Left renal pelvis (tissue), 4 donors: Measurements from ENCODE around the gene BNC2. TPM values are rescaled to one million over a fixed set of nuclear protein-coding genes. Genes with fewer than 3 reads are reported as not detected.
"Not testable (repeated sequence)": the region's sequence is repeated elsewhere in the genome, so short reads cannot be mapped to it uniquely, and the experiment has no call there.

ENCODE experiments used
- DNase-seq, 4 donors: peaks; one replicate each; pipeline ENCODE4 v3.0.0-alpha.2; 2013; ENCODE audit warnings: low read depth in 4 of 4, low spot score in 3 of 4
- polyA plus RNA-seq, 4 donors: library from polyadenylated mRNA; unstranded; fragments of 120-200 nt; gene quantifications; one replicate each; pipeline ENCODE4 v1.2.1, GENCODE V29; 2013; ENCODE audit not compliant: insufficient read length in 4 of 4

Gene BNC2
- polyA plus RNA-seq, 4 donors, result 8.2 to 47.7 (median 9.3) TPM

DNA sequence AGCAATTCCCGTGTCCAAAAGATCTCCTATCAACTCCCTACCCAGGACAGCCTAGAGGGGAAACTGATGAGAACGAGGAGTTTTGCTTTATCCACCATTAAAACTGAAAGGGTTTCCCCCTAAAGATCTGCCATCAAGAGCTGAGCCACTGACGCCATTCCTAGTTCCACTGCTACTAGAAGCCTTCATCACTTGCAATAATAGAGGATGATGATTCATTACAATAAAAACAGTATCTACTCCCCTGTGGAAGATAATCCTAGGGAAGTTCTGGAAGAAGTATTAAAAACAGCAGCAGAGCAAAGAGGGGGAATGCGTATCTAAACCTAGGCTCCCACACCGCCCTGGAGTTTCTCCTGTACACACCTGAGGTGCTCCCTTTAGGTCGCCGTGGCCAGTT is 394.5 kb downstream of the BNC2 start:
- no peak for DNase-seq

- DNase-seq, result no peak
Observed at GRCh38 chr9:16475257-16475656, 395.2 kb downstream of the BNC2 start.

DNA sequence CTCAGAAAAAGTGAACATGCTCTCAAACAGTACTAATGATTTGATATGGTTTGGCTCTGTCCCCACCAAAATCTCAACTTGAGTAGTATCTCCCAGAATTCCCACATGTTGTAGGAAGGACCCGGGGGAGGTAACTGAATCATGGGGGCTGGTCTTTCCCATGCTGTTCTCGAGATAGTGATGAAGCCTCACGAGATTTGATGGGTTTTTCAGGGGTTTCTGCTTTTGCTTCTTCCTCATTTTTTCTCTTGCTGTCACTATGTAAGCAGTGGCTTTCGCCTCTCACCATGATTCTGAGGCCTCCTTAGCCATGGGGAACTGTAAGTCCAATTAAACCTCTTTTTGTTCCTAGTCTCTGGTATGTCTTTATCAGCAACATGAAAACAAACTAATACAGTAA is 401.3 kb downstream of the BNC2 start:
- DNase-seq, result no peak

DNA sequence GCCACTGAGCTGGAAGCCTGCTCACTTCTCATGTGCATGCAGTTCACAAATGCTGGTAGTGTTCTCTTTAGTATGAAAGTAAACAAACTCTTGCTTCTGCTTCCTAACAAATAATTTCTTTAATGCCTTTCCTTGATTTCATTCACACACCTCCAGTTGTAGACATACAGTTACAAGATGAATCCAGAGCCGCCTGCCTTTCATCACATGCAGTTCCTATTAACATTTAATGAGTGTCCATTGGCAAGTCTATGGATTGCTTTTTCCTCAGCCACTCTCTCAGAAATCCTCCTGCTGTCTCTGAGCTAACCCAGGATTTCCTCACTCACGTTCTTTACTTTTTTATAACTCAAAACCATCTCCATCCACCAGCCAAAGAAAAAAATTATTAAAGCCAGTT is 408.6 kb downstream of the BNC2 start:
- no peak for DNase-seq

GRCh38 chr9:16461137-16461840 is 409.2 kb downstream of the BNC2 start:
- peak in 2 of 4 donors; percentile 29 to 50 for DNase-seq

DNA sequence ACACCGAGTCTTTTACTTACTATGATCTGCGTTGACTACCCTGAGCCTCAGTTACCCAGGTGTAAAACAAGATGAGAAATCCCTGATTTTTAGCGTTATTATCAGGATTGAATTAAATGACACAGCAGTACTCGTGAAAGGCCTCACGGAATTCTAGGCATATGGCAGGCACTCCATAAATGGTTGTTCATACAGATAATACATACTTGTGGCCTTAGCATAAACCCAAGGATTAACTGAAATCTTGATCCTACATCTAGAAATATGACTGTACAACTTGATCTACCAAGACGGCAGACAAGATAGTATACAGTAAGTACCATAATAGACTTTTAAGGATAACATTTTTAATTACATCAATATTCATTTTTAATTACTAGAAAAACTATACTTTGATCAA is 409.8 kb downstream of the BNC2 start:
- DNase-seq, result no peak

DNA sequence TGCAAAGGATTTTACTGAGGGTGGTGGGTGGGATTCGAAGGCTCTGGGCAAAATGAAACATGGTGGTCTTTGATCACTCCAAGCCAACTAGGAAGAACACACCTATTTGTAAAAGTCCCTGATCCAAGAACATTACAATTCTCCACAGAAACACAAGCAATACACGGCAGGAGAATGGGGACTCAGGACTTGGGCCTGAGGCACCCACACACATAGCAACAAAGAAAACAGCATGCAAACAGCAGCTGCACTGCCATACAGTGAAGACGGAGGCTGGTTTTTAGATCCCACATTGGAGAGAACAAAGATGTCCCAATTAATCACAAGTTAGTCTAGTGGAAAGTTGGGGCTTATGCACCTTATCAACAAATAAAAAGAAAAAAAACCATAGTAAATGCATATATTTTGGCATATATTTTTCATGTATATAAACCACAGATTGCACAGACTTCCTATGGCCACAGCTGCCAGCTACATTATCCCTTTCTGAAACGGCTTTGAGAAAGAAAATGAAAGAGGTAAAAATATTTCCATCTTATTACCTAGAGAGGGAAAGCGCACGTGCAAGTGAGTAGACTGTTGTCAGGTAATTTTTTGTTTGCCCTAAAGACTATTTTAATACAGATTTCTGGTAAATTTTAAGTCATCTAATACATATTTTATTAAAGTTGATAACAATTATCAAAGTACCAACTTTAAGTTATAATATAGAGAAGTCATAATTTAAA is 410.9 kb downstream of the BNC2 start:
- no peak for DNase-seq

DNA sequence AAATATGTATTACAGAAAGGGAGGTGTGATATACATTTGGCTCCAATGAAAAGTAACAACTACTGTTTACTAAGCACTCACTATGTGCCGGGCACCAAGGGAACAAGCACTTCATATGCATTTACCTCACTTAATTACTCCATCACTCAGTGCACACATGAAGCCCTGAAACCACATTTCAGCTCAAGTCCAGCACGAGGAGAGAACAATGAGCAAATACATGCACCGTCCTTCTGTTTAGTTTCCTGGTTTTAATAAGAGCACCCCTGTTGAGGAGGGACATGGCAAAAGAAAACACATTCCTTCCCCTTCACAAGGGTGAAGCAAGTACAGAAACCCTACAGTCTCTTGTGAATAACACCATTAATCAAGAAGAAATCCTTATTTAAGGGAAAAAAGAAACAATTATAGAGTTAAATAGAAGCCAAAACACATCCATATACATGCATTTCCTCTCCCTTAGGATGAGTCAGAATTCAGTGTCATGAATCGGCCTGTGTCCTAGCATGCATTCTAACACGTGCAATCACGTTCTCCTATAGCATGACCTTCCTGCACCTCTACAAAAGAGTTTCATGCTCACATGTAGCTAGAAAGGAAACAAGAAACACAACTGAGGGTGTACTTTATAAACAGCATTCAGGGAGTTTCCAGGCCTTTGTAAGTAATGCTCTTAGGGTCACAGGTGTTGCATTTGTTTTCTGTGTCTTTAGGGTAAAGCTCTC is 411.6 kb downstream of the BNC2 start:
- DNase-seq, result no peak

- no peak for DNase-seq
Observed at GRCh38 chr9:16455842-16456241, 414.6 kb downstream of the BNC2 start.

DNA sequence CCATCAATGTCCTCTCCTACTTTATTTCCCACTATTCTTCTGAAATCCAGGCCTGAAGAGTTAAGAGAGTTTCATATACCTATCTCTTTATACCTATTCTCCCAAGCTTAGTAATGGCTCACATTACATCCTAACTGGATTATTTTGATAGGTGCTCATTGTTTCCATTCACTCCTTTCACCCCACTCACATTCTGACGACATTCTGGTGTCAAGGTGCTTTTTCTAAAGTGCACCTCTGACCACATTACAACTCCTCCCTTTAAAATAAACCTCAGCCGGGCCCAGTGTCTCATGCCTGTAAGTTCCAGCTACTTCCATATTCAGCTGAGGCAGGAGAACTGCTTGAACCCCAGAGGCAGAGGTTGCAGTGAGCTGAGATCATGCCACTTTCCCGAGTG is 417.1 kb downstream of the BNC2 start:
- no peak for DNase-seq

GRCh38 chr9:16450578-16450977 is 419.9 kb downstream of the BNC2 start:
- DNase-seq, result no peak

DNA sequence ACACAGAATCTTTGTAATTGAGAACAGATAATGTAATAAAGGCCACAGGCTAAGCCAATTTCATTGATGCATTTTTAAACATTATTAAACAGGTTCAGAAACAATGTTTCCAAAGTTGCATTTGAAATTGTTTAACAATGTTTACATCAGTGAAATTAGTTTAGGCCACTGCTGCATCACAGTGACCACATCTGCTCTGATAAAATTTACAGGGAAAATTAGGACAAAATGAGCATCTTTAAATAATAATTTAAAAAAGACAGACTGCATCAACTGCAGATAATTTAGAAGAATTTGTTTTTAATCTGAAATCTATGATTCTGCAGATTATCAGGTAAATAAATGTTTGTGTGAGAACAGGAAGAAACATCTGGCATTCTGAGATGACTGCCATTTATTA is 420.4 kb downstream of the BNC2 start:
- DNase-seq, result no peak

GRCh38 chr9:16449076-16449730 is 421.3 kb downstream of the BNC2 start:
- no peak for DNase-seq

DNA sequence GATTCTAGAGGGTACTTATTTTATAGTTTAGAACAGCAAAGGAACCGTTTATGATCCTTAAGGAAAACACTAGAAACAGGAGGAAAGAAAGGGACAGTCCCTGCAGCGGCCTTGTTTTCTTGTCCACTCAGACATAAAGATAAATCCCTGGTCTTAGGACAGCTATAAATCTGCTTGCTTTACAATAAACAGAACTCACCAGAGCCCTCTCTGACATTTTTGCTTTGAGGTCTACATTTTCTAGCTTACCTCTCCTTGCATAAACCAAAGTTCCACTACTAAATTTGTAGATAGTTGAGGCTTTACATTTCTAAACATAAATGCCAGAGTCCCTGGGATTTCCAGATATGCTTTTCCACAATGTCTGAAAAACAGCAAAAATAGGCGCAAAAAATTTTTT is 422.5 kb downstream of the BNC2 start:
- no peak for DNase-seq

DNA sequence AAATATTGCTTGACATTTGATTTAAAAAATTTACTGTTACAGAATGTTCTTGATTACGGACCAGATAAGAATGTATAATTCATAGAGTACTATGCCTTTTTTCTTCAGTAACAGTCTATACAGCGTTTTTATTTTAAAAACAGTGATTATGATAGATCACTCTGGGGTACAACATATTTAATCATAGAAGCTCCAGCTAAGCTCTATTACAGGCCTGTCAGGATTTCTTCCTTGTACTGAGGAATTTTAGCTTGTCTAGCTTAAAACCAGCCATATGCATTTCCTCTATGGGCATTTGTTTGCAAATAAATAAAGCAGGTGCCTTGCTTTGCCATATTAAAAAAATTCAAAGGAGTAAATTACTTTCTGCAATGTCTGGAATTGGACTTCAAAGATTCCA is 423.8 kb downstream of the BNC2 start:
- DNase-seq, result no peak

DNA sequence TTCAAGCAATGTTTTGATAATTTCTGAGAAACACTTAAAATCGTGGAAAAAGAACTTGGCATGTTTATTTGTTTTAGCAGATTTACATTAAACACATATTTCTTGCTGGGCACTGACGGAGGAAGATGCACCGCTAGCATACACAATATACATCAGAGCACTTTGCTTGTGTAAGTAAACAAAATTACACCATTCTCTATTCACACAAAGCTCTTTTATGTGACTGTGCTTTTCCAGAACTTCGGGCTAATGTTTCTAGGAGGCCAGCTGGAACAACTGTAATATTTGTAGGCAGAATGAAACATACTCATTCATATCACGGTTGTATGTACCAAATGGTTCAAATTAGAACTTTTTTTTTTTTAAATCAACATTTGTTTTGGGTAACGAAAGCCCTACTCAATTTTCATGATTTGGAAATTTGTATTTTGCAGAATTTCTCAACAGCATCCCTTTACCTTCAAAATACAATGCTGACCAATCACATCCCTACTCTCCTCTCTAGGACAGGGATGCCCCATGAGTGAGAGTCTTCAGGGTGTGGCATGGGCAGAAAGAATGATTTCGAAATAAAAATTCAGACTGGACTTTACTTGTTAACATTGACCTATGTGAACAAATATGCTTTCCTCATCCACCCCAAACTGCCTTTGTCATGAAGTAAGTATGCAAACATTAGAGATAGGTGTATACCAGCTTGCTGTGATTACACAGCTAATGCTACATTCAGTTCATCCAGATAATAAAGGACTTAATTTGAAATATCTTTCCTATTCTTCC is 425.1 kb downstream of the BNC2 start:
- DNase-seq, result no peak

DNA sequence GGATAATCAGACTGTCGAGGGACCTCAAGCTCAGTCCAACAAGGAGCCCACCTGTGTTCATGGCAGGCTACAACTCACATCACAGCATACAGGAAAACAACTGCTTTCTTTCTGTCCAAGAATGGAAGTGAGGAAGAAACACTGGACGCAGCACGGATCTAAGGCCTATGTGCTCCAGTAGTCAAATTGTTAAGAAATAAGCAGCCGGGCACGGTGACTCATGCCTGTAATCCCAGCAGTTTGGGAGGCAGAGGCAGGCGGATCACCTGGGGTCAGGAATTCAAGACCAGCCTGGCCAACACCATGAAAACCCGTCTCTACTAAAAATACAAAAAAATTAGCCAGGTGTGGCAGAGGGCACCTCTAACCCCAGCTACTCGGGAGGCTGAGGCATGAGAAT is 427.8 kb downstream of the BNC2 start:
- DNase-seq, result no peak

- DNase-seq, result no peak
Observed at GRCh38 chr9:16441791-16442190, 428.7 kb downstream of the BNC2 start.

DNA sequence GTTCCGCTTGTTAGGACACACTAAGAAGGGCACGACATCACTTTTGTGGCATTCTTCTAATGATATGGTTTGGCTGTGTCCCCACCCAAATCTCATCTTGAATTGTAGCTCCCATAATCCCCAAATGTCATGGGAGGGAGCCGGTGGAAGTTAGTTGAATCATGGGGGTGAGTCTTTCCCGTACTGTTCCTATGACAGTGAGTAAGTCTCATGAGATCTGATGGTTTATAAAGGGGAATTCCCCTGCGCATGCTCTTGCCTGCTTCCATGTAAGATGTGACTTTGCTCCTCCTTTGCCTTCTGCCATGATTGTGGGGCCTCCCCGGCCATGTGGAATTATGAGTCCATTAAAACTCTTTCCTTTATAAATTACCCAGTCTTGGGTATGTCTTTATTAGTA is 431.6 kb downstream of the BNC2 start:
- not testable (repeated sequence) for DNase-seq

DNA sequence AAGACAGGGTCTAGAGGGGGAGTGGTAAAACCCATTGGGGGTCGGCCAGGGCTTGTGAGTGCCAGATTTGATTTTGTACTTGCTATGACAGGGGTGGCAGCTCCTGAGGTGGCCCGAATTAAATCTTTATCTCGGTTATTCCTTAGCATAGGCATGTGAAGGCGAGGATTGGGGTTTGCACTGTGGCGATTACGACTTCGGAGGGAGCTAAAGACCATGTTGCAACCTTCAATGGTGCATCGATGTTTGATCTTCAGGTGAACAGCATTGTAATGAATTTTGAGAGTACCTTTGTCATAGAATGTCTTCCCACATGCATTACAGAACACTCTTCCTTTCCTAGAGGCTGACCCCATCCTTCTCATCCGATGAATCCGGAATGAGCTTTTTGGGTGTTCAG is 433.9 kb downstream of the BNC2 start:
- no peak for DNase-seq
